SK-N-SH (cell line): ENCODE results near the gene BTBD3.

Experiments used
- CTCF ChIP-seq: fragments of 200-600 bp; sonication (generic); IDR thresholded peaks from 2 replicates; pipeline ENCODE4 v1.6.1; 2017; ENCODE audit warnings: antibody characterized with exemption, mild to moderate bottlenecking, moderate library complexity
- MAX ChIP-seq: IDR thresholded peaks from 2 replicates; pipeline ENCODE4 v1.4.0; 2012; ENCODE audit warnings: low read depth
- POLR2AphosphoS5 ChIP-seq: IDR thresholded peaks from 2 replicates; pipeline ENCODE4 v1.6.1; 2012; ENCODE audit warnings: low read depth, low read length
- SMC3 ChIP-seq: IDR thresholded peaks from 2 replicates; pipeline ENCODE4 v1.6.1; 2012; ENCODE audit warnings: low read depth, low read length, improper control_type of control experiment
- TAF1 ChIP-seq: IDR thresholded peaks from 2 replicates; pipeline ENCODE4 v1.6.1; 2012; ENCODE audit warnings: low read depth, mild to moderate bottlenecking, low read length, moderate library complexity, borderline replicate concordance
- YY1 ChIP-seq: IDR thresholded peaks from 2 replicates; pipeline ENCODE4 v1.4.0; 2012; ENCODE audit warnings: low read depth, mild to moderate bottlenecking

- TF ChIP-seq SMC3 (no peak), CTCF (no peak), POLR2AphosphoS5 (peak; percentile 55; the same call in 1 of the 2 replicates), MAX (no peak), TAF1 (0 out of 2 replicates have a peak, but pooled peaks have one; percentile 36), YY1 (no peak)
Measured at GRCh38 chr20:11890331-11891076, 27.2 kb upstream of the BTBD3 start.
